Hepatocyte (in vitro differentiated cells): Measurements from ENCODE around the gene CDK17. TPM values are rescaled to one million over a fixed set of nuclear protein-coding genes. Genes with fewer than 3 reads are reported as not detected.

Experiments used
- DNase-seq: peaks from one replicate; pipeline ENCODE4 v3.0.0-alpha.2; 2016; ENCODE audit warnings: low spot score
- H2AFZ ChIP-seq: fragments of 200-600 bp; sonication (generic); 2 replicates; pipeline ENCODE4 v1.6.0; 2016; ENCODE audit warnings: antibody characterized with exemption, mild to moderate bottlenecking
- H3K27ac ChIP-seq: fragments of 200-600 bp; sonication (generic); 2 replicates; pipeline ENCODE4 v1.5.1; 2016; ENCODE audit warnings: mild to moderate bottlenecking
- H3K27me3 ChIP-seq: fragments of 200-600 bp; sonication (generic); 2 replicates; pipeline ENCODE4 v1.6.1; 2016
- H3K36me3 ChIP-seq: fragments of 200-600 bp; sonication (generic); replicated peaks from 2 replicates; pipeline ENCODE4 v1.5.1; 2016; ENCODE audit warnings: low read depth; ENCODE audit not compliant: insufficient read depth
- H3K4me1 ChIP-seq: fragments of 200-600 bp; sonication (generic); 2 replicates; pipeline ENCODE4 v1.5.1; 2016; ENCODE audit warnings: mild to moderate bottlenecking, moderate library complexity; ENCODE audit not compliant: insufficient read depth
- H3K4me2 ChIP-seq: fragments of 200-600 bp; sonication (generic); 2 replicates; pipeline ENCODE4 v1.6.0; 2016
- H3K4me3 ChIP-seq: fragments of 200-600 bp; sonication (generic); 2 replicates; pipeline ENCODE4 v1.5.1; 2016; ENCODE audit warnings: mild to moderate bottlenecking
- H3K79me2 ChIP-seq: fragments of 200-600 bp; sonication (generic); 2 replicates; pipeline ENCODE4 v1.6.0; 2017; ENCODE audit warnings: mild to moderate bottlenecking
- H3K9me2 ChIP-seq: fragments of 200-600 bp; sonication (generic); replicated peaks from 2 replicates; pipeline ENCODE4 v1.6.0; 2017; ENCODE audit warnings: mild to moderate bottlenecking; ENCODE audit not compliant: insufficient read depth
- H3K9me3 ChIP-seq: fragments of 200-600 bp; sonication (generic); 2 replicates; pipeline ENCODE4 v1.5.1; 2016; ENCODE audit warnings: low read depth, mild to moderate bottlenecking
- H4K20me1 ChIP-seq: fragments of 200-600 bp; sonication (generic); 2 replicates; pipeline ENCODE4 v1.6.0; 2016; ENCODE audit warnings: mild to moderate bottlenecking; ENCODE audit not compliant: insufficient read depth, poor library complexity, severe bottlenecking
- CTCF ChIP-seq: fragments of 200-600 bp; sonication (generic); IDR thresholded peaks from 2 replicates; pipeline ENCODE4 v1.5.1; 2016; ENCODE audit warnings: antibody characterized with exemption, mild to moderate bottlenecking; ENCODE audit not compliant: poor library complexity
- EZH2 ChIP-seq: fragments of 200-600 bp; sonication (generic); IDR thresholded peaks from 2 replicates; pipeline ENCODE4 v1.6.1; 2016; ENCODE audit warnings: antibody characterized with exemption, mild to moderate bottlenecking, borderline replicate concordance
- EZH2phosphoT487 ChIP-seq: fragments of 200-600 bp; sonication (generic); IDR thresholded peaks from one replicate; pipeline ENCODE4 v1.6.1; 2018; ENCODE audit warnings: antibody characterized with exemption, mild to moderate bottlenecking, low read depth, moderate library complexity; ENCODE audit not compliant: unreplicated experiment, severe bottlenecking
- WGBS: methylation state at CpG from one replicate; pipeline ENCODE4 v1.1.6; 2016; ENCODE audit warnings: low lambda C conversion rate; ENCODE audit errors: missing lambda C conversion rate; 5-methylcytosine and 5-hydroxymethylcytosine counted together
- polyA plus RNA-seq: library from polyadenylated mRNA; unstranded; fragments of >200 nt; fragmentation: Nextera tagmentation; extraction: Ambion mirVana; gene quantifications from 2 replicates; pipeline ENCODE4 v1.2.1, GENCODE V29; 2016
- total RNA-seq: library from RNA; depleted of rRNA; stranded (reverse); fragments of >200 nt; gene quantifications from 2 replicates; pipeline ENCODE4 v1.2.3, GENCODE V29; 2014

CDK17 gene
- total and polyA plus RNA-seq, 2 experiments from 2014 or later: 13.8 to 33.1 TPM

- Histone ChIP-seq H3K4me3 (no peak overlapping the region), H3K79me2 (no peaks in the 10 kb centered on the region), H2AFZ (no peak overlapping the region), H3K36me3 (no peaks in the 10 kb centered on the region), H3K9me2 (no peaks in the 10 kb centered on the region), H3K9me3 (no peaks in the 10 kb centered on the region), H3K27me3 (no peaks in the 10 kb centered on the region), H4K20me1 (no peaks in the 10 kb centered on the region), H3K4me2 (no peak overlapping the region), H3K4me1 (peaks cover 21% of the 10 kb centered on the region), H3K27ac (no peak overlapping the region)
- WGBS: 89% methylated on average over 4 of the region's 4 CpGs
- no peak for DNase-seq
- TF ChIP-seq EZH2 (no peak), EZH2phosphoT487 (no peak), CTCF (no peak)
These were observed 158.8 kb downstream of the CDK17 start for GRCh38 chr12:96241431-96241830.

GRCh38 chr12:96240656-96241055 is 159.6 kb downstream of the CDK17 start:
- Histone ChIP-seq H3K27ac (peak overlapping the region; percentile 8), H3K9me2 (no peaks in the 10 kb centered on the region)

GRCh38 chr12:96239711-96240635 is 160.3 kb downstream of the CDK17 start:
- Histone ChIP-seq H3K4me2 (peak overlapping the region; percentile 22), H3K79me2 (no peaks in the 10 kb centered on the region), H4K20me1 (no peaks in the 10 kb centered on the region), H2AFZ (no peak overlapping the region), H3K4me1 (peaks cover 21% of the 10 kb centered on the region), H3K9me2 (no peaks in the 10 kb centered on the region), H3K27ac (peak overlapping the region; percentile 22), H3K36me3 (no peaks in the 10 kb centered on the region), H3K9me3 (no peaks in the 10 kb centered on the region), H3K4me3 (no peak overlapping the region), H3K27me3 (no peaks in the 10 kb centered on the region)
- TF ChIP-seq CTCF (no peak), EZH2phosphoT487 (no peak), EZH2 (no peak)
- DNase-seq: peak; percentile 80
- WGBS: 45% methylated on average over 18 of the region's 18 CpGs

More at GRCh38 chr12:96240656-96241055, 159.6 kb downstream of the CDK17 start:
- Histone ChIP-seq H3K4me1 (peaks cover 21% of the 10 kb centered on the region), H3K4me3 (no peak overlapping the region), H3K4me2 (peak overlapping the region; percentile 22), H4K20me1 (no peaks in the 10 kb centered on the region), H2AFZ (no peak overlapping the region), H3K79me2 (no peaks in the 10 kb centered on the region), H3K9me3 (no peaks in the 10 kb centered on the region), H3K36me3 (no peaks in the 10 kb centered on the region), H3K27me3 (no peaks in the 10 kb centered on the region)
- DNase-seq: no peak
- 48% methylated on average over 11 of the region's 11 CpGs for WGBS
- TF ChIP-seq EZH2phosphoT487: no peak

- H3K4me3 ChIP-seq: no peak overlapping the region
- no peaks in the 10 kb centered on the region for H3K36me3 ChIP-seq
- no peaks in the 10 kb centered on the region for H3K9me3 ChIP-seq
- no peaks in the 10 kb centered on the region for H3K9me2 ChIP-seq
- no peaks in the 10 kb centered on the region for H4K20me1 ChIP-seq
- H3K27me3 ChIP-seq: no peaks in the 10 kb centered on the region
- DNase-seq: no peak
- 81% methylated on average over 13 of the region's 13 CpGs for WGBS
- H3K79me2 ChIP-seq: no peaks in the 10 kb centered on the region
- H3K27ac ChIP-seq: no peak overlapping the region
- no peak overlapping the region for H3K4me2 ChIP-seq
- no peak overlapping the region for H2AFZ ChIP-seq
- TF ChIP-seq CTCF (no peak), EZH2 (no peak), EZH2phosphoT487 (no peak)
- H3K4me1 ChIP-seq: peaks cover 21% of the 10 kb centered on the region
These were observed 161.7 kb downstream of the CDK17 start for GRCh38 chr12:96238336-96239047.
